ENCODE data around the gene PABPN1.

PABPN1 gene

GRCh38 chr14:23372509-23372908 lies 51.3 kb downstream of the PABPN1 start, which contains the start of gene IL25:
Gene IL25, plus strand, starts transcription at chr14:23372809.
- H3K36me3 Mint-ChIP-seq (ENCODE audit: low read depth): no peaks in the 10 kb centered on the region
- no peak within 1 kb of the TSS for H3K27ac Mint-ChIP-seq
- H3K9me3 Mint-ChIP-seq: no peaks in the 10 kb centered on the region
- H3K4me1 Mint-ChIP-seq (ENCODE audit: low read depth): no peaks in the 10 kb centered on the region
- H3K4me3 Mint-ChIP-seq: no peak within 1 kb of the TSS
- H3K27me3 Mint-ChIP-seq: peaks cover 11% of the 10 kb centered on the region

- H3K27me3 Mint-ChIP-seq: peaks cover 9% of the 10 kb centered on the region
- H3K9me3 Mint-ChIP-seq: no peaks in the 10 kb centered on the region
- no peaks in the 10 kb centered on the region for H3K4me1 Mint-ChIP-seq (ENCODE audit: low read depth)
- no peak overlapping the region for H3K27ac Mint-ChIP-seq
- H3K36me3 Mint-ChIP-seq (ENCODE audit: low read depth): no peaks in the 10 kb centered on the region
- H3K4me3 Mint-ChIP-seq: no peak overlapping the region
Measured at GRCh38 chr14:23373041-23373440, 51.8 kb downstream of the PABPN1 start.
